A549 (cell line): ENCODE measurements around the gene SBK2. TPM values are rescaled to one million over a fixed set of nuclear protein-coding genes. Genes with fewer than 3 reads are reported as not detected.

Experiments
- BHLHE40 ChIP-seq: IDR thresholded peaks from 2 replicates; pipeline ENCODE4 v1.6.1; 2012; ENCODE audit warnings: low read depth, low read length, inconsistent platforms
- CBX2 ChIP-seq: fragments of 200-600 bp; sonication (generic); IDR thresholded peaks from 2 replicates; pipeline ENCODE4 v1.6.1; 2016; ENCODE audit warnings: low read depth, mild to moderate bottlenecking, borderline replicate concordance
- CBX8 ChIP-seq: fragments of 200-600 bp; sonication (generic); IDR thresholded peaks from 2 replicates; pipeline ENCODE4 v1.6.1; 2016
- CHD4 ChIP-seq: fragments of 200-600 bp; sonication (generic); IDR thresholded peaks from 2 replicates; pipeline ENCODE4 v1.6.1; 2016; ENCODE audit warnings: antibody characterized with exemption, mild to moderate bottlenecking, borderline replicate concordance
- EHMT2 ChIP-seq: fragments of 200-600 bp; sonication (generic); IDR thresholded peaks from 2 replicates; pipeline ENCODE4 v1.6.1; 2016; ENCODE audit warnings: antibody characterized with exemption, low read depth, mild to moderate bottlenecking, moderate library complexity
- ESRRA ChIP-seq: fragments of 150-350 bp; IDR thresholded peaks from 2 replicates; pipeline ENCODE4 v1.6.1; 2014; ENCODE audit warnings: mild to moderate bottlenecking, low read length, borderline replicate concordance
- FOSL2 ChIP-seq, 2 experiments: fragments of 450-650 bp in 1 of 2; fragments of >200 bp in 1 of 2; sonication (Bioruptor Twin) in 1 of 2; formaldehyde crosslinking; IDR thresholded peaks; 2 replicates each; pipeline versions ENCODE4 v1.5.0 to v1.6.1; 2016 to 2020; ENCODE audit warnings: mild to moderate bottlenecking in 1 of 2, moderate library complexity in 1 of 2
- FOXS1 ChIP-seq: fragments of 250-450 bp; sonication (Bioruptor Pico); IDR thresholded peaks from 2 replicates; pipeline ENCODE4 v1.5.0; 2020; ENCODE audit warnings: mild to moderate bottlenecking, moderate library complexity
- JUN ChIP-seq, 2 experiments: fragments of >200 bp; sonication (Bioruptor Twin); formaldehyde crosslinking; IDR thresholded peaks; 2 replicates in 1 of 2; 3 replicates in 1 of 2; pipeline ENCODE4 v1.6.1; 2016 to 2017
- KDM5A ChIP-seq: fragments of 200-600 bp; sonication (generic); IDR thresholded peaks from 2 replicates; pipeline ENCODE4 v1.6.1; 2016; ENCODE audit warnings: antibody characterized with exemption, mild to moderate bottlenecking
- MAZ ChIP-seq: fragments of 150-350 bp; IDR thresholded peaks from 2 replicates; pipeline ENCODE4 v1.6.1; 2014; ENCODE audit warnings: antibody characterized with exemption, low read depth, low read length, borderline replicate concordance
- NPAS2 ChIP-seq: fragments of 250-450 bp; sonication (Bioruptor Pico); IDR thresholded peaks from 2 replicates; pipeline ENCODE4 v1.8.0; 2022; ENCODE audit warnings: mild to moderate bottlenecking, moderate library complexity, borderline replicate concordance
- PHF8 ChIP-seq: fragments of 200-600 bp; sonication (generic); IDR thresholded peaks from 2 replicates; pipeline ENCODE4 v1.6.1; 2016; ENCODE audit warnings: low read depth, mild to moderate bottlenecking, antibody characterized with exemption, moderate library complexity, borderline replicate concordance
- RAD21 ChIP-seq, 2 experiments: fragments of >200 bp in 1 of 2; sonication (Bioruptor Twin) in 1 of 2; formaldehyde crosslinking in 1 of 2; IDR thresholded peaks in 1 of 2; conservative IDR thresholded peaks in 1 of 2; 2 replicates in 1 of 2; 3 replicates in 1 of 2; pipeline ENCODE4 v1.6.1; 2012 to 2018; ENCODE audit warnings: inconsistent platforms in 1 of 2
- SMC3 ChIP-seq: fragments of >200 bp; sonication (Bioruptor Twin); formaldehyde crosslinking; IDR thresholded peaks from 3 replicates; pipeline ENCODE4 v1.6.1; 2018; ENCODE audit warnings: inconsistent platforms
- ZC3H11A ChIP-seq: fragments of 450-650 bp; IDR thresholded peaks from 2 replicates; pipeline ENCODE4 v1.6.1; 2014; ENCODE audit warnings: antibody characterized with exemption, mild to moderate bottlenecking
- ZFP36 ChIP-seq: fragments of 450-650 bp; IDR thresholded peaks from 2 replicates; pipeline ENCODE4 v1.6.1; 2014; ENCODE audit warnings: borderline replicate concordance; ENCODE audit not compliant: partially characterized antibody
- ZSCAN20 ChIP-seq: fragments of 250-450 bp; sonication (Bioruptor Pico); IDR thresholded peaks from 2 replicates; pipeline ENCODE4 v1.8.0; 2022; ENCODE audit warnings: mild to moderate bottlenecking, moderate library complexity
- polyA plus RNA-seq, 4 experiments: library from polyadenylated mRNA; depleted of rRNA in 3 of 4; stranded (reverse); fragments of >200 nt; fragmentation: RNase III in 1 of 4; extraction: RNeasy Plus Mini Kit Qiagen cat#74134 plus additional on column Dnase treatment in 1 of 4; gene quantifications; 2 replicates in 3 of 4; 3 replicates in 1 of 4; pipeline ENCODE4 v1.2.3, GENCODE V29; 2011 to 2017
- TF ChIP-seq, protein P1 (sequence below): fragments of 200-600 bp; sonication (generic); IDR thresholded peaks from 2 replicates; pipeline ENCODE4 v1.6.1; 2016; ENCODE audit warnings: antibody characterized with exemption, mild to moderate bottlenecking, moderate library complexity
- TF ChIP-seq, protein P2 (sequence below): IDR thresholded peaks from 2 replicates; pipeline ENCODE4 v1.6.1; 2012
- TF ChIP-seq, protein P3 (sequence below): fragments of 250-450 bp; sonication (Bioruptor Pico); IDR thresholded peaks from 2 replicates; pipeline ENCODE4 v1.5.0; 2021; ENCODE audit warnings: mild to moderate bottlenecking, moderate library complexity, borderline replicate concordance
- TF ChIP-seq, protein P4 (sequence below): IDR thresholded peaks from 2 replicates; pipeline ENCODE4 v1.6.1; 2012
- TF ChIP-seq, protein P5 (sequence below): fragments of 150-350 bp; IDR thresholded peaks from 2 replicates; pipeline ENCODE4 v1.6.1; 2014; ENCODE audit warnings: low read depth, mild to moderate bottlenecking, low read length
- TF ChIP-seq, protein P6 (sequence below): fragments of >200 bp; sonication (Bioruptor Twin); formaldehyde crosslinking; IDR thresholded peaks from 3 replicates; pipeline ENCODE4 v1.5.1; 2016
- TF ChIP-seq, protein P7 (sequence below): fragments of 250-450 bp; sonication (Bioruptor Pico); IDR thresholded peaks from 2 replicates; pipeline ENCODE4 v1.5.0; 2020; ENCODE audit warnings: low read depth, mild to moderate bottlenecking, moderate library complexity
- TF ChIP-seq, protein P8 (sequence below): fragments of >200 bp; sonication (Bioruptor Twin); formaldehyde crosslinking; IDR thresholded peaks from 3 replicates; pipeline ENCODE4 v1.6.1; 2016

SBK2 gene
- polyA plus RNA-seq, 2 of the 4 experiments (the other 2 are of a cell fraction), result 0.89 to 1.1 TPM

DNA sequence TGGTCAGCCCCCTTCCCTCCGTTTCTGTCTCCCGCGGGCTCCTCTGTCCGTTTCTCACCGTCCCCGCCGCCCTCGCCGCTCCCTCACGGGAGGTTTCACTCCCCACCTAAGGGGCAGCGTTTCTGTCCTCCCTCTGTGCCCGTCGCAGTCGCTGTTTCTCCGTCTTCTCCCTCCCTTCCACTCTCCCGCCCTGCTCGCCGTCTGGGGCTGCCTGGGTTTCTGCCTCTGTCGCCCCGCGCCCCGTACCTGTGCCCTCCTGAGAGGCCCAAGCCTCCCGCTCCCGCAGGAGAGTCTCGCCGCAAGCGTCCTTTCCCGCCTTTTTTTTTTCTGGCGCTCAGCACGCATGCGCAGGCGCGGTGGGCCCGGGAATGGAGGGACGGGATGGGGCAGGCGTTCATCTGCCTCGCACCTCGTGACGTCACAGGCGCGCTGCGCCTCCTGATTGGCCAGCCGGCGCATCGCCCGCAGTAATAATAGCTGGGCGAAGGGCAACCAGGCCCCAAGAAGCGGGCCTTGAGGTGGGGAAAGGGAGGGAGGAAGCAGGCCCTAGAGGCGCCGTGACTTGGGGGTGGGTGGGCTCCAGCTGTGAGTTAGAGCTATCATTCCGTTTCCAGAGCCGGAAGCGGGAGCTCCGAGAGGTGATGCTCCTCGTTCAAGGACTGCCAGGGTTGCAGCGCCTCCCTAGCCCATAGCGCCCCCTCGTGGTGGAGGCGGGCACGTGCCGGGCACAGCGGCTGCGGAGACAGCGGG lies 33.3 kb downstream of the SBK2 start (continued):
- TF ChIP-seq, protein P1, sequence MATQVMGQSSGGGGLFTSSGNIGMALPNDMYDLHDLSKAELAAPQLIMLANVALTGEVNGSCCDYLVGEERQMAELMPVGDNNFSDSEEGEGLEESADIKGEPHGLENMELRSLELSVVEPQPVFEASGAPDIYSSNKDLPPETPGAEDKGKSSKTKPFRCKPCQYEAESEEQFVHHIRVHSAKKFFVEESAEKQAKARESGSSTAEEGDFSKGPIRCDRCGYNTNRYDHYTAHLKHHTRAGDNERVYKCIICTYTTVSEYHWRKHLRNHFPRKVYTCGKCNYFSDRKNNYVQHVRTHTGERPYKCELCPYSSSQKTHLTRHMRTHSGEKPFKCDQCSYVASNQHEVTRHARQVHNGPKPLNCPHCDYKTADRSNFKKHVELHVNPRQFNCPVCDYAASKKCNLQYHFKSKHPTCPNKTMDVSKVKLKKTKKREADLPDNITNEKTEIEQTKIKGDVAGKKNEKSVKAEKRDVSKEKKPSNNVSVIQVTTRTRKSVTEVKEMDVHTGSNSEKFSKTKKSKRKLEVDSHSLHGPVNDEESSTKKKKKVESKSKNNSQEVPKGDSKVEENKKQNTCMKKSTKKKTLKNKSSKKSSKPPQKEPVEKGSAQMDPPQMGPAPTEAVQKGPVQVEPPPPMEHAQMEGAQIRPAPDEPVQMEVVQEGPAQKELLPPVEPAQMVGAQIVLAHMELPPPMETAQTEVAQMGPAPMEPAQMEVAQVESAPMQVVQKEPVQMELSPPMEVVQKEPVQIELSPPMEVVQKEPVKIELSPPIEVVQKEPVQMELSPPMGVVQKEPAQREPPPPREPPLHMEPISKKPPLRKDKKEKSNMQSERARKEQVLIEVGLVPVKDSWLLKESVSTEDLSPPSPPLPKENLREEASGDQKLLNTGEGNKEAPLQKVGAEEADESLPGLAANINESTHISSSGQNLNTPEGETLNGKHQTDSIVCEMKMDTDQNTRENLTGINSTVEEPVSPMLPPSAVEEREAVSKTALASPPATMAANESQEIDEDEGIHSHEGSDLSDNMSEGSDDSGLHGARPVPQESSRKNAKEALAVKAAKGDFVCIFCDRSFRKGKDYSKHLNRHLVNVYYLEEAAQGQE, result no peak
- TF ChIP-seq RAD21 (conservative IDR thresholded peaks at IDR 0.05 in 1 of 2, IDR thresholded peaks at IDR 0.05 in 1 of 2) (peak; percentile 93 to 94), MAZ (no peak), KDM5A (no peak), FOSL2 (IDR thresholded peaks at IDR 0.05) (no peak), FOSL2 (CRISPR knock-in tag; IDR thresholded peaks at IDR 0.05) (no peak), JUN (IDR thresholded peaks at IDR 0.05) (no peak), CHD4 (no peak), ZSCAN20 (CRISPR knock-in tag) (no peak), NPAS2 (CRISPR knock-in tag) (no peak), ZC3H11A (no peak), ZFP36 (no peak), CBX8 (no peak), EHMT2 (no peak), ESRRA (no peak), BHLHE40 (peak; percentile 74), FOXS1 (CRISPR knock-in tag) (no peak), CBX2 (no peak), PHF8 (no peak), SMC3 (peak; percentile 84)
- TF ChIP-seq, protein P2, sequence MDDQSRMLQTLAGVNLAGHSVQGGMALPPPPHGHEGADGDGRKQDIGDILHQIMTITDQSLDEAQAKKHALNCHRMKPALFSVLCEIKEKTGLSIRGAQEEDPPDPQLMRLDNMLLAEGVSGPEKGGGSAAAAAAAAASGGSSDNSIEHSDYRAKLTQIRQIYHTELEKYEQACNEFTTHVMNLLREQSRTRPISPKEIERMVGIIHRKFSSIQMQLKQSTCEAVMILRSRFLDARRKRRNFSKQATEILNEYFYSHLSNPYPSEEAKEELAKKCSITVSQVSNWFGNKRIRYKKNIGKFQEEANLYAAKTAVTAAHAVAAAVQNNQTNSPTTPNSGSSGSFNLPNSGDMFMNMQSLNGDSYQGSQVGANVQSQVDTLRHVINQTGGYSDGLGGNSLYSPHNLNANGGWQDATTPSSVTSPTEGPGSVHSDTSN, result no peak
- TF ChIP-seq, protein P3, sequence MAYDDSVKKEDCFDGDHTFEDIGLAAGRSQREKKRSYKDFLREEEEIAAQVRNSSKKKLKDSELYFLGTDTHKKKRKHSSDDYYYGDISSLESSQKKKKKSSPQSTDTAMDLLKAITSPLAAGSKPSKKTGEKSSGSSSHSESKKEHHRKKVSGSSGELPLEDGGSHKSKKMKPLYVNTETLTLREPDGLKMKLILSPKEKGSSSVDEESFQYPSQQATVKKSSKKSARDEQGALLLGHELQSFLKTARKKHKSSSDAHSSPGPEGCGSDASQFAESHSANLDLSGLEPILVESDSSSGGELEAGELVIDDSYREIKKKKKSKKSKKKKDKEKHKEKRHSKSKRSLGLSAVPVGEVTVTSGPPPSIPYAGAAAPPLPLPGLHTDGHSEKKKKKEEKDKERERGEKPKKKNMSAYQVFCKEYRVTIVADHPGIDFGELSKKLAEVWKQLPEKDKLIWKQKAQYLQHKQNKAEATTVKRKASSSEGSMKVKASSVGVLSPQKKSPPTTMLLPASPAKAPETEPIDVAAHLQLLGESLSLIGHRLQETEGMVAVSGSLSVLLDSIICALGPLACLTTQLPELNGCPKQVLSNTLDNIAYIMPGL (CRISPR knock-in tag), result no peak
- TF ChIP-seq, protein P4, sequence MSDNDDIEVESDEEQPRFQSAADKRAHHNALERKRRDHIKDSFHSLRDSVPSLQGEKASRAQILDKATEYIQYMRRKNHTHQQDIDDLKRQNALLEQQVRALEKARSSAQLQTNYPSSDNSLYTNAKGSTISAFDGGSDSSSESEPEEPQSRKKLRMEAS, result peak; percentile 100
- TF ChIP-seq, protein P5, sequence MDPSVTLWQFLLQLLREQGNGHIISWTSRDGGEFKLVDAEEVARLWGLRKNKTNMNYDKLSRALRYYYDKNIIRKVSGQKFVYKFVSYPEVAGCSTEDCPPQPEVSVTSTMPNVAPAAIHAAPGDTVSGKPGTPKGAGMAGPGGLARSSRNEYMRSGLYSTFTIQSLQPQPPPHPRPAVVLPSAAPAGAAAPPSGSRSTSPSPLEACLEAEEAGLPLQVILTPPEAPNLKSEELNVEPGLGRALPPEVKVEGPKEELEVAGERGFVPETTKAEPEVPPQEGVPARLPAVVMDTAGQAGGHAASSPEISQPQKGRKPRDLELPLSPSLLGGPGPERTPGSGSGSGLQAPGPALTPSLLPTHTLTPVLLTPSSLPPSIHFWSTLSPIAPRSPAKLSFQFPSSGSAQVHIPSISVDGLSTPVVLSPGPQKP, result no peak
- TF ChIP-seq, protein P6, sequence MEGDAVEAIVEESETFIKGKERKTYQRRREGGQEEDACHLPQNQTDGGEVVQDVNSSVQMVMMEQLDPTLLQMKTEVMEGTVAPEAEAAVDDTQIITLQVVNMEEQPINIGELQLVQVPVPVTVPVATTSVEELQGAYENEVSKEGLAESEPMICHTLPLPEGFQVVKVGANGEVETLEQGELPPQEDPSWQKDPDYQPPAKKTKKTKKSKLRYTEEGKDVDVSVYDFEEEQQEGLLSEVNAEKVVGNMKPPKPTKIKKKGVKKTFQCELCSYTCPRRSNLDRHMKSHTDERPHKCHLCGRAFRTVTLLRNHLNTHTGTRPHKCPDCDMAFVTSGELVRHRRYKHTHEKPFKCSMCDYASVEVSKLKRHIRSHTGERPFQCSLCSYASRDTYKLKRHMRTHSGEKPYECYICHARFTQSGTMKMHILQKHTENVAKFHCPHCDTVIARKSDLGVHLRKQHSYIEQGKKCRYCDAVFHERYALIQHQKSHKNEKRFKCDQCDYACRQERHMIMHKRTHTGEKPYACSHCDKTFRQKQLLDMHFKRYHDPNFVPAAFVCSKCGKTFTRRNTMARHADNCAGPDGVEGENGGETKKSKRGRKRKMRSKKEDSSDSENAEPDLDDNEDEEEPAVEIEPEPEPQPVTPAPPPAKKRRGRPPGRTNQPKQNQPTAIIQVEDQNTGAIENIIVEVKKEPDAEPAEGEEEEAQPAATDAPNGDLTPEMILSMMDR, result peak; percentile 95
- TF ChIP-seq, protein P7, sequence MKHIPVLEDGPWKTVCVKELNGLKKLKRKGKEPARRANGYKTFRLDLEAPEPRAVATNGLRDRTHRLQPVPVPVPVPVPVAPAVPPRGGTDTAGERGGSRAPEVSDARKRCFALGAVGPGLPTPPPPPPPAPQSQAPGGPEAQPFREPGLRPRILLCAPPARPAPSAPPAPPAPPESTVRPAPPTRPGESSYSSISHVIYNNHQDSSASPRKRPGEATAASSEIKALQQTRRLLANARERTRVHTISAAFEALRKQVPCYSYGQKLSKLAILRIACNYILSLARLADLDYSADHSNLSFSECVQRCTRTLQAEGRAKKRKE (CRISPR knock-in tag), result no peak
- TF ChIP-seq, protein P8, sequence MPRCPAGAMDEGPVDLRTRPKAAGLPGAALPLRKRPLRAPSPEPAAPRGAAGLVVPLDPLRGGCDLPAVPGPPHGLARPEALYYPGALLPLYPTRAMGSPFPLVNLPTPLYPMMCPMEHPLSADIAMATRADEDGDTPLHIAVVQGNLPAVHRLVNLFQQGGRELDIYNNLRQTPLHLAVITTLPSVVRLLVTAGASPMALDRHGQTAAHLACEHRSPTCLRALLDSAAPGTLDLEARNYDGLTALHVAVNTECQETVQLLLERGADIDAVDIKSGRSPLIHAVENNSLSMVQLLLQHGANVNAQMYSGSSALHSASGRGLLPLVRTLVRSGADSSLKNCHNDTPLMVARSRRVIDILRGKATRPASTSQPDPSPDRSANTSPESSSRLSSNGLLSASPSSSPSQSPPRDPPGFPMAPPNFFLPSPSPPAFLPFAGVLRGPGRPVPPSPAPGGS, result no peak
